AG04450 (cell line): ENCODE measurements around the gene HLA-DOA. TPM values are rescaled to one million over a fixed set of nuclear protein-coding genes. Genes with fewer than 3 reads are reported as not detected.
A peak's percentile ranks its signal among the peaks of the same experiment; 100 is the strongest.

Experiments used
- CTCF ChIA-PET: fragments of 300-600, 350-600 bp; formaldehyde crosslinking; extraction: SDS; loops from one replicate; lab custom pipeline; 2022; ENCODE audit warnings: antibody characterized with exemption, inconsistent platforms; lab: Charles Lee
- POLR2A ChIA-PET: fragments of 350-600 bp; formaldehyde crosslinking; extraction: SDS; loops from one replicate; lab custom pipeline; 2021; ENCODE audit warnings: antibody characterized with exemption, inconsistent platforms; lab: Yijun Ruan, JAX
- DNase-seq: peaks from one replicate; pipeline ENCODE4 v3.0.0-alpha.2; 2011; ENCODE audit warnings: low read depth, low spot score
- H3K27ac ChIP-seq: one replicate; pipeline ENCODE4 v1.5.1; 2012; ENCODE audit warnings: low read depth, low read length, control low read depth
- H3K27me3 ChIP-seq: one replicate; pipeline ENCODE4 v1.6.0; 2012; ENCODE audit warnings: low read length; ENCODE audit not compliant: control insufficient read depth, insufficient read depth
- H3K4me3 ChIP-seq: 2 replicates; pipeline ENCODE4 v1.5.1; 2011; ENCODE audit warnings: mild to moderate bottlenecking, low read depth, low read length, control low read depth
- H3K9me3 ChIP-seq: 2 replicates; pipeline ENCODE4 v1.5.1; 2012; ENCODE audit warnings: low read length; ENCODE audit not compliant: control insufficient read depth, insufficient read depth
- CTCF ChIP-seq: IDR thresholded peaks from 2 replicates; pipeline ENCODE4 v1.5.1; 2011; ENCODE audit warnings: low read depth, low read length, control low read depth, inconsistent platforms
- polyA plus RNA-seq: library from polyadenylated mRNA; depleted of rRNA; stranded (reverse); fragments of >200 nt; gene quantifications from 2 replicates; pipeline ENCODE4 v1.2.3, GENCODE V29; 2011

HLA-DOA gene
- polyA plus RNA-seq, 1 experiment, result not detected

DNA sequence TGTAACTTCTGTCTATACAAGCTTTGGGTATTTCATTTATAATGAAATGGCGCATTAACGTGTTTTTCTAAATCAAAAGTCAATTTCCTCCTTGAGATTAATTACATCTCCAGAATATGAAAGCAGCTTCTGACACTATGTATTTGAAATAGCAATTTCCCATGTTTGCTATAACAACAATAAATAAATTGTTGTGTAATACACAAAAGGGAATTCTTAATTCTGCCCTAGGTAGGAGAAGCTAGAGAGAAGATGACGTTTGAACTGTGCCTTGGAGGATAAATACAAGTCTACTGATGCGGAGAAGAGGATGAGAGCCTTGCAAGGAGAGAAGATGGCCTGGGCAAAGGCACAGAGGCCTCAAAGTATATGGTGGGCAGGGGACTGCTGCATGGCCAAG is 7.6 kb upstream of the HLA-DOA start:
- peaks cover 37% of the 10 kb centered on the region for H3K27me3 ChIP-seq
- no peak for DNase-seq
- no peak for TF ChIP-seq CTCF
- no peaks in the 10 kb centered on the region for H3K9me3 ChIP-seq
- no peak overlapping the region for H3K4me3 ChIP-seq
- H3K27ac ChIP-seq, result no peak overlapping the region
- CTCF ChIA-PET, result interaction anchor here (1.0 to 5.7 kb wide), 5 partner anchors 33 to 231 kb away, joined by 3 to 72 read pairs (median 10); no protein-coding TSS in a partner anchor
- POLR2A ChIA-PET, result no interaction called here

DNA sequence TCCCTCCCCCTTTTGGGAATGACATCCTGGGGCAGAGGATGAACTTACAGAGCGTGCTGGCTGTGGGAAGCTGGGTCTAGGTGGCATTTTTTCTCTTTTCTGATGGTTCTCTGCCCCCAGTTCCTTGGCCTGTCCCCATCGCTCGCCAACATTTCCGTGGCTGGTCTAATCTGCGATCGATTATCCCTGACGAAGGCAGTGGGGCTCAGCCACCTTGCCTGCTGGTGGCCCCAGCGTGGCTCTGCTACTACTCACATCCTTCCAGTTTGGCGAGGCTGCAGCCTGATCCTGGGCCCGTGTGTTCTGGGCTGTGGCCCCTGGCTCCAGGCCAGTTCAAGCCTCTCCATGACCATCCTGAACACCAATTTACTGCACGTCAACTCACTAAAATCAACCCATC is 6.4 kb upstream of the HLA-DOA start:
- Histone ChIP-seq H3K27ac (no peak overlapping the region), H3K4me3 (no peak overlapping the region), H3K9me3 (no peaks in the 10 kb centered on the region), H3K27me3 (peaks cover 35% of the 10 kb centered on the region)
- no peak for TF ChIP-seq CTCF
- no peak for DNase-seq
- CTCF ChIA-PET, result interaction anchor here (0.6 to 5.7 kb wide), 9 partner anchors 57 to 233 kb away, joined by 3 to 72 read pairs (median 4); partner anchors contain the start of genes HLA-DPA1 and TAP2
- POLR2A ChIA-PET, result no interaction called here

DNA sequence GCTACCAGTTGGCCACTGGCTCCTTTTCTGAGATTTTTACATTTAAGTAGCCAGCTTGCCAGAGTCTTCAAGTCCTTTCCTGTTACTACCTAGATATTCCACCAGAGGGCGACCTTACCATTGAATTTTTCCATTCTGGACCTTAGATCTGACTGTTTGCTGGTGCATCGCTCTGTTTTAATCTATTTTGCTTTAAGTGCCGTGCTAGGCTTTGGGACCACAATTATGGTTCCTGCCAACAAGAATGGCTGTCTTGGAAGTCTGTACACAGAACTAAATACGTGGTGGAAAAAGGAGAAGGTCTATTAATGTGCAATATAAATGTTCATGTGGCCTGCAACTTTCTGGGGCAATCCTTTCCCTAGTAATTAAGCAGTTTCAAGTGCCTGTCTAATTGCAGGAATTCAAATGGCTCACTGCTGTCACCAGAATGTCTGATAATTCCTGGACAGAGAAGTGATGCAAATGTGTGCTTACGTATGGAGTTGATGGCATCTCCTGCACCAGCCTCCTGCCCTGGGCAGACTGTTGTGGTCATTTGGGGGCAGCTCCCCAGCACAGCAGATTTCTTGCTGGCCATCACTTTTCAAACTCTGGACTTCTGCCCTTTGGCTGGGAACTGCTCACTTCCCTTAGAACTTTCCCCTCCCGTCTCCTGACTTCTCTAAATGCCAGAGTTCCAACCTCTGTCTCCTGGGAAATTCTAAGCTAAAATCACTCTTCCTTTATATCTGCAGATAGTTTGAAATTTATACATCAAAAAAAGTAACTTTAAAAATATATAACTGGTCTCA is 5.6 kb upstream of the HLA-DOA start:
- peak; percentile 73 for DNase-seq
- Histone ChIP-seq H3K27ac (no peak overlapping the region), H3K9me3 (no peaks in the 10 kb centered on the region), H3K4me3 (no peak overlapping the region), H3K27me3 (peaks cover 42% of the 10 kb centered on the region)
- CTCF ChIA-PET, result interaction anchor here (0.6 to 5.7 kb wide), 32 partner anchors 9 to 287 kb away, joined by 3 to 72 read pairs (median 4); partner anchors contain the start of genes HLA-DPA1, HLA-DPB1 and TAP2
- TF ChIP-seq CTCF, result peak; percentile 69
- POLR2A ChIA-PET, result no interaction called here

DNA sequence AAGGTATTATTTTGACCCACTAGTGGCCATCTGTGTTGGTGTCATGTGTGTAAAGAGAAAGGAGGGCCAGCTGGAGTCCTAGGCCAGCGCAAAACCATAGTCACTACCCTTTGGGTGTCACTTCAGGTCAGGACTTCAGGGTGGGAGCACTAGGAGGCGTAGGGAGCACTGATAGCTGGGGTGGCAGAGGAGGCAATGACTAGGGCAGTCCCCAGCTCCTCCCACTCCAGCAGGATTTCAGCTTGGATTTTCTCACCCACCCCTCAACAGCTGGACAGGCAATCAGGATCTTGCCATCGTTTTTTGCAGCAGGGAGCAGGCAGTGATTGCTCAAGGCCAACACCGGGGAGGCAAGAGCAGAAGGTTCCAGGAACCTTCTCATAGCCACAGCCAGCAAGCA is 4.2 kb upstream of the HLA-DOA start:
- ChIA-PET CTCF (interaction anchor here (1.4 to 5.7 kb wide), 5 partner anchors 10 to 235 kb away, joined by 4 to 72 read pairs (median 7); no protein-coding TSS in a partner anchor), POLR2A (no interaction called here)
- peaks cover 48% of the 10 kb centered on the region for H3K27me3 ChIP-seq
- no peak for TF ChIP-seq CTCF
- H3K4me3 ChIP-seq, result no peak overlapping the region
- H3K27ac ChIP-seq, result no peak overlapping the region
- H3K9me3 ChIP-seq, result no peaks in the 10 kb centered on the region; the same call in 1 of the 2 replicates
- no peak for DNase-seq

DNA sequence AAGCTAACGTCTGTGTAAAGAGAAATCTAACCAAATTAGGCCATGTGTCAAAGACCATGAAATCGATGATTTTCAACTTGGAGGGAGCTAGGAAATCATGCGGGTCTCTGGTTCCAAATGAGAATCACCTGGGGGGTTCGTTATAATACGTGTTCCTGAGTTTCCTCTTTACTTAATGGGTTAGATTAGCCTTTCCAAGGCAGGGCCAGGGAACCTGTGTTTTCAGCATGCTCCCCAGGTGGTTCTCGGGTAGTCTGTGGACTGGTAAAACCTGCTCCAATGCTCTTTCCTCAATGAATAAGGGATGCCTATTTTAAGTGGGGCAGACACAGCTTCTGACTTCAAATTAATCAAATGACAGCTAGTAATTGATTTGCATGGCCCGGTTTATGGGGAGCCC is 965 bp upstream of the HLA-DOA start:
- no peak for TF ChIP-seq CTCF
- no peak overlapping the region for H3K27ac ChIP-seq
- H3K27me3 ChIP-seq, result peaks cover 34% of the 10 kb centered on the region
- CTCF ChIA-PET, result interaction anchor here (0.7 to 1.5 kb wide), 2 partner anchors 137 to 238 kb away, joined by 4 to 9 read pairs; no protein-coding TSS in a partner anchor
- POLR2A ChIA-PET, result no interaction called here
- no peak overlapping the region for H3K4me3 ChIP-seq
- no peak for DNase-seq
- no peaks in the 10 kb centered on the region; the same call in 1 of the 2 replicates for H3K9me3 ChIP-seq
